ENCODE data around the gene B3GAT1.

DNA sequence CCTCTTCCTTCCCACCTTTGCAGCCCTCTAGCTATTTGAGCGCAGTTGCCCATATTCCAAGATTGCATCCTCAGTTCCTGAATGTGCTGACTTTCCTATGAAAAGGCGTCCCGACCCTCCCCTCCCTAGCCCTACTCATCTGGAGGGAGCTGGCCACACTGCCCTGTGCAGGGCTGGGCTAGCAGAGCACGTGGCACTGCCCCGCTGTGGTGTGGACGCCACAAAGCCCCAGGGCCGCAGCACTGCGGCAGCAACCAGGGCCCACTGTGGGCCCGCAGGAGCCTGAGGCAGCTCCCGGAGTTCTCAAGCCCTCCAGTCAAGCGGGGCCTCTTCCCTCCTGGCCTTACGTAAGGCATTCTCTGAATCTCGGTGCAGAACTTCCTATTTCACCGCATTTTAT, 27.6 kb downstream of the B3GAT1 start:
- TF ChIP-seq SIN3A (IDR thresholded peaks at IDR 0.05; ENCODE audit: borderline replicate concordance, insufficient read depth, low read depth, low read length) (no peak), POLR2AphosphoS5 (IDR thresholded peaks at IDR 0.05; ENCODE audit: low read depth, low read length) (no peak), TCF7L2 (IDR thresholded peaks at IDR 0.05; ENCODE audit: low read depth, low read length) (no peak)
- TF ChIP-seq, protein P1, sequence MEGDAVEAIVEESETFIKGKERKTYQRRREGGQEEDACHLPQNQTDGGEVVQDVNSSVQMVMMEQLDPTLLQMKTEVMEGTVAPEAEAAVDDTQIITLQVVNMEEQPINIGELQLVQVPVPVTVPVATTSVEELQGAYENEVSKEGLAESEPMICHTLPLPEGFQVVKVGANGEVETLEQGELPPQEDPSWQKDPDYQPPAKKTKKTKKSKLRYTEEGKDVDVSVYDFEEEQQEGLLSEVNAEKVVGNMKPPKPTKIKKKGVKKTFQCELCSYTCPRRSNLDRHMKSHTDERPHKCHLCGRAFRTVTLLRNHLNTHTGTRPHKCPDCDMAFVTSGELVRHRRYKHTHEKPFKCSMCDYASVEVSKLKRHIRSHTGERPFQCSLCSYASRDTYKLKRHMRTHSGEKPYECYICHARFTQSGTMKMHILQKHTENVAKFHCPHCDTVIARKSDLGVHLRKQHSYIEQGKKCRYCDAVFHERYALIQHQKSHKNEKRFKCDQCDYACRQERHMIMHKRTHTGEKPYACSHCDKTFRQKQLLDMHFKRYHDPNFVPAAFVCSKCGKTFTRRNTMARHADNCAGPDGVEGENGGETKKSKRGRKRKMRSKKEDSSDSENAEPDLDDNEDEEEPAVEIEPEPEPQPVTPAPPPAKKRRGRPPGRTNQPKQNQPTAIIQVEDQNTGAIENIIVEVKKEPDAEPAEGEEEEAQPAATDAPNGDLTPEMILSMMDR (IDR thresholded peaks at IDR 0.05) = no peak
- TF ChIP-seq, protein P2, sequence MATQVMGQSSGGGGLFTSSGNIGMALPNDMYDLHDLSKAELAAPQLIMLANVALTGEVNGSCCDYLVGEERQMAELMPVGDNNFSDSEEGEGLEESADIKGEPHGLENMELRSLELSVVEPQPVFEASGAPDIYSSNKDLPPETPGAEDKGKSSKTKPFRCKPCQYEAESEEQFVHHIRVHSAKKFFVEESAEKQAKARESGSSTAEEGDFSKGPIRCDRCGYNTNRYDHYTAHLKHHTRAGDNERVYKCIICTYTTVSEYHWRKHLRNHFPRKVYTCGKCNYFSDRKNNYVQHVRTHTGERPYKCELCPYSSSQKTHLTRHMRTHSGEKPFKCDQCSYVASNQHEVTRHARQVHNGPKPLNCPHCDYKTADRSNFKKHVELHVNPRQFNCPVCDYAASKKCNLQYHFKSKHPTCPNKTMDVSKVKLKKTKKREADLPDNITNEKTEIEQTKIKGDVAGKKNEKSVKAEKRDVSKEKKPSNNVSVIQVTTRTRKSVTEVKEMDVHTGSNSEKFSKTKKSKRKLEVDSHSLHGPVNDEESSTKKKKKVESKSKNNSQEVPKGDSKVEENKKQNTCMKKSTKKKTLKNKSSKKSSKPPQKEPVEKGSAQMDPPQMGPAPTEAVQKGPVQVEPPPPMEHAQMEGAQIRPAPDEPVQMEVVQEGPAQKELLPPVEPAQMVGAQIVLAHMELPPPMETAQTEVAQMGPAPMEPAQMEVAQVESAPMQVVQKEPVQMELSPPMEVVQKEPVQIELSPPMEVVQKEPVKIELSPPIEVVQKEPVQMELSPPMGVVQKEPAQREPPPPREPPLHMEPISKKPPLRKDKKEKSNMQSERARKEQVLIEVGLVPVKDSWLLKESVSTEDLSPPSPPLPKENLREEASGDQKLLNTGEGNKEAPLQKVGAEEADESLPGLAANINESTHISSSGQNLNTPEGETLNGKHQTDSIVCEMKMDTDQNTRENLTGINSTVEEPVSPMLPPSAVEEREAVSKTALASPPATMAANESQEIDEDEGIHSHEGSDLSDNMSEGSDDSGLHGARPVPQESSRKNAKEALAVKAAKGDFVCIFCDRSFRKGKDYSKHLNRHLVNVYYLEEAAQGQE (IDR thresholded peaks at IDR 0.05; ENCODE audit: insufficient read depth in 1 of 2, low read depth in 2 of 2, low read length in 1 of 2) = no peak
